Activated naive CD4-positive, alpha-beta T cell treated with anti-CD3 and anti-CD28 coated beads, Interleukin-2, amount 50 U/mL, for 24 hours (primary cell): ENCODE measurements around the gene CGREF1.
A peak's percentile ranks its signal among the peaks of the same experiment; 100 is the strongest.
"Not testable (repeated sequence)": the region's sequence is repeated elsewhere in the genome, so short reads cannot be mapped to it uniquely, and the experiment has no call there.

Experiments used
- H3K27ac Mint-ChIP-seq: one replicate; pipeline ENCODE4 v1.8.0; 2021; ENCODE audit warnings: mild to moderate bottlenecking, mixed read lengths
- H3K27me3 Mint-ChIP-seq: one replicate; pipeline ENCODE4 v1.8.0; 2021; ENCODE audit warnings: mixed read lengths
- H3K36me3 Mint-ChIP-seq: one replicate; pipeline ENCODE4 v1.8.0; 2021; ENCODE audit warnings: mixed read lengths
- H3K4me1 Mint-ChIP-seq: one replicate; pipeline ENCODE4 v1.8.0; 2021; ENCODE audit warnings: mixed read lengths
- H3K4me3 Mint-ChIP-seq: one replicate; pipeline ENCODE4 v1.8.0; 2021; ENCODE audit warnings: mild to moderate bottlenecking, mixed read lengths
- H3K9me3 Mint-ChIP-seq: one replicate; pipeline ENCODE4 v1.8.0; 2021; ENCODE audit warnings: mixed read lengths

CGREF1 gene

DNA sequence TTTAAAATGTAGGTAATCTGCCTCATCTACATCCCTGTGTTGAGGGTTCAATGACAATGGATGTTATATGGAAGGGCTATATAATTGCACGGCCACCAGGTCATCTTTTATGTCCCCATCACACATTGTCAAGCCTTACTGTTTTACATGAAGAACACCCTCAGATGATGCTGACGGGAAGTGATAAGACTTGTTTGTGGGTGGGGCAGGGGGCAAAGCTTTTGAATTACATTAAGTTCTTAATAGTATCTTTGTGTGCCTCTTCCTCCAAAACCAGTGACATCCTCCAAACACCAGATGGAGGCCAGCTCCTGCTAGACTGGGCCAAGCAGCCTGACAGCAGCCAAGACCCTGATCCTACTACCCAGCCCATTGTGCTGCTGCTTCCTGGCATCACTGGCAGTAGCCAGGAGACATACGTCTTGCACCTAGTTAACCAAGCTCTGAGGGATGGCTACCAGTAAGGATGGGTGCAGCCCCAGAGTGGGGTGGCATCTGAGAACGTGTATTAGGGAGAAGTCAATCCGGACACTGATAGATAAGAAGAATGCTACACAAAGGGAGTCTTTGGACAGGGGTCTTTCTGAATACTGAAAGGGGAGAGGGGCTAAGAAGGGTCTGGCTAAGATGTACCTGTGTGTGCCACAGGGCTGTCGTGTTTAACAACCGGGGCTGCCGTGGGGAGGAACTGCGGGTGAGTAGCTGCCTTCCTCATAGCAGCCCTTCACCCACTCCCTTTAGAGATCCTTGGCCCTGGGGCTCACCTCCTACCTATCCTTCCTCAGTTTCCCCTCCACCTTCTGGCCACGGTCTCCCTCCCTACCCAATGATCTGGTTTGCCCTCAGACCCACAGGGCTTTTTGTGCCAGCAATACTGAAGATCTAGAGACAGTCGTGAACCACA, 10.0 kb upstream of the CGREF1 start:
- Mint-ChIP-seq H3K4me3 (no peak overlapping the region), H3K27ac (peak overlapping the region; percentile 63), H3K36me3 (peaks cover 9% of the 10 kb centered on the region), H3K27me3 (no peaks in the 10 kb centered on the region), H3K9me3 (no peaks in the 10 kb centered on the region), H3K4me1 (peaks cover 19% of the 10 kb centered on the region)

GRCh38 chr2:27127883-27128667, 9.1 kb upstream of the CGREF1 start:
- H3K9me3 Mint-ChIP-seq = no peaks in the 10 kb centered on the region
- H3K36me3 Mint-ChIP-seq = peaks cover 8% of the 10 kb centered on the region
- H3K4me3 Mint-ChIP-seq = no peak overlapping the region
- H3K27ac Mint-ChIP-seq = no peak overlapping the region
- peaks cover 15% of the 10 kb centered on the region for H3K4me1 Mint-ChIP-seq
- no peaks in the 10 kb centered on the region for H3K27me3 Mint-ChIP-seq

DNA sequence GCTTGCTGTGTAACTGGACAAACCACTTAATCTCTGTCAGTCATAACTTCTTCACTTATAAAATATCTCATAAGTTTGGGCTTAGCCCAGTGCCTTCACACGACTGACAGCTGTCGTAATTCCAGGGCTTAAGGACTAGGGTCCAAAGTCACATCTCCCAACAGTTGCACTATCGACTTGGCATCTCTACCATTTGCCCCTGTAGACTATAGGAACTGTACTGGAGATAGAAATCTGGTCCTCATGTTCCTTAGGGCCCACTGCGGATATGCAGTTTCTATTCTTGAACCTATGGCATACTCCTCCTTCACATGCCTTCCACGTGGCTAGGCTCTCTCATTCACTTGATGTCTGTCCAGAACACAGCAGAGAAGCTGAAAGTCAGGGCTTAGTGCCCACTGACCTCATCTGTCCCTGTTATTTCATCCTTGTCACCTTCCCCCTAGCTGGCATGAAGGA, 7.4 kb upstream of the CGREF1 start:
- Mint-ChIP-seq H3K36me3 (peaks cover 4% of the 10 kb centered on the region), H3K4me3 (no peak overlapping the region), H3K9me3 (no peaks in the 10 kb centered on the region), H3K27me3 (no peaks in the 10 kb centered on the region), H3K27ac (no peak overlapping the region), H3K4me1 (peaks cover 13% of the 10 kb centered on the region)

DNA sequence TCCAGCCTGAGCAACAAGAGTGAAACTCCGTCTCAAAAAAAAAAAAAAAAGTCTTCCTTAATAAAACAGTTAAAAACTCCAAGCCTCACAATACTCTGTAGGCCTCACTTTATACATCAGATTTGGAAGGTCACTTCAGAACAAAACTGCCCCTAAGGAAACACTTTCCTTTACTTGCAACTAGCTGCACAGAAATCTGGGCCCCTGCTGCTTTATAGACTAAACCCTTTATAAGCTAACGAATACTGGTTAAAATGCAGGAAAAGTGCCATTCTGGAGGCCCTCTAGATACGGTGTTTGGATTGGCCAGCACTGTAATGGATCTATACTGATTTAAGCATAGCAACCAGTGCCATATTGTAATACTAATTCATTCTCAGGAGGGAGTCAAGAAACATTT, 6.2 kb upstream of the CGREF1 start:
- no peak overlapping the region for H3K4me3 Mint-ChIP-seq
- H3K27me3 Mint-ChIP-seq = peaks cover under 1% of the 10 kb centered on the region
- H3K36me3 Mint-ChIP-seq = no peaks in the 10 kb centered on the region
- peaks cover 12% of the 10 kb centered on the region for H3K4me1 Mint-ChIP-seq
- no peak overlapping the region for H3K27ac Mint-ChIP-seq
- H3K9me3 Mint-ChIP-seq = no peaks in the 10 kb centered on the region

GRCh38 chr2:27123302-27124150, 4.6 kb upstream of the CGREF1 start, which contains the start of gene ABHD1:
Gene ABHD1, plus strand, starts transcription at chr2:27123815. Its CDS starts 134 bp downstream, at chr2:27123949.
- H3K36me3 Mint-ChIP-seq = no peaks in the 10 kb centered on the region
- H3K27me3 Mint-ChIP-seq = peaks cover 9% of the 10 kb centered on the region
- peak within 1 kb of the TSS; percentile 57 for H3K27ac Mint-ChIP-seq
- H3K4me1 Mint-ChIP-seq = peaks cover 16% of the 10 kb centered on the region
- no peaks in the 10 kb centered on the region for H3K9me3 Mint-ChIP-seq
- peak within 1 kb of the TSS; percentile 87 for H3K4me3 Mint-ChIP-seq

DNA sequence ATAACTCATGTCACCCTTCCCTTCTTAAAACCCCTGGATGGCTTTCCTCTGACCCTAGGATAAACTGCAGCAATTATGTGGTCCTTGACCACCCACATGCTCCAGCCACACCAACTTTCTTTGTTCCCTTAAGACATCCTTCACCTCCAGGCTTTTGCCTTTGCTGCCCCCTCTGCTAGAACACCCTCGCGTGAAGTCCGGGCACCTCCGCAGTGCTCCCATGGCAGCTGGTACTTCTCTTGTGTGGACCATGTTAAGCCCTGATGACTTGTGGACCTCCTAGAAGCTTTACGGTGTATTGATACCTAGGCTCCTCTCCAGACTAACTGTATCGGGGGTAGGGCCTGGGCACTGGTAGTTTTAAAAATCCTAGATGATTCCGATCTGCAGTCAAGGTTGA, 3.9 kb upstream of the CGREF1 start:
- H3K9me3 Mint-ChIP-seq = no peaks in the 10 kb centered on the region
- no peaks in the 10 kb centered on the region for H3K36me3 Mint-ChIP-seq
- H3K4me1 Mint-ChIP-seq = peaks cover 16% of the 10 kb centered on the region
- H3K27ac Mint-ChIP-seq = peak overlapping the region; percentile 57
- peak overlapping the region; percentile 87 for H3K4me3 Mint-ChIP-seq
- H3K27me3 Mint-ChIP-seq = peaks cover 13% of the 10 kb centered on the region

- Mint-ChIP-seq H3K27me3 (peaks cover 14% of the 10 kb centered on the region), H3K27ac (no peak overlapping the region), H3K9me3 (no peaks in the 10 kb centered on the region), H3K4me1 (peaks cover 16% of the 10 kb centered on the region), H3K36me3 (no peaks in the 10 kb centered on the region), H3K4me3 (no peak overlapping the region)
Measured at GRCh38 chr2:27121906-27122305, 3.0 kb upstream of the CGREF1 start.

GRCh38 chr2:27119330-27119670, 372 bp upstream of the CGREF1 start:
- Mint-ChIP-seq H3K27me3 (peaks cover 16% of the 10 kb centered on the region), H3K4me3 (peak overlapping the region; percentile 85), H3K4me1 (peaks cover 16% of the 10 kb centered on the region)
- not testable (repeated sequence) for H3K27ac Mint-ChIP-seq, H3K9me3 Mint-ChIP-seq, H3K36me3 Mint-ChIP-seq

GRCh38 chr2:27117995-27118524, 868 bp downstream of the CGREF1 start:
- H3K27ac Mint-ChIP-seq = no peak overlapping the region
- no peaks in the 10 kb centered on the region for H3K9me3 Mint-ChIP-seq
- peak overlapping the region; percentile 65 for H3K4me3 Mint-ChIP-seq
- H3K36me3 Mint-ChIP-seq = no peaks in the 10 kb centered on the region
- H3K4me1 Mint-ChIP-seq = peaks cover 12% of the 10 kb centered on the region
- H3K27me3 Mint-ChIP-seq = peaks cover 16% of the 10 kb centered on the region

GRCh38 chr2:27115519-27115918, 3.4 kb downstream of the CGREF1 start:
- H3K9me3 Mint-ChIP-seq = no peaks in the 10 kb centered on the region
- H3K4me1 Mint-ChIP-seq = peaks cover 5% of the 10 kb centered on the region
- no peak overlapping the region for H3K4me3 Mint-ChIP-seq
- no peaks in the 10 kb centered on the region for H3K36me3 Mint-ChIP-seq
- no peak overlapping the region for H3K27ac Mint-ChIP-seq
- peaks cover 16% of the 10 kb centered on the region for H3K27me3 Mint-ChIP-seq

DNA sequence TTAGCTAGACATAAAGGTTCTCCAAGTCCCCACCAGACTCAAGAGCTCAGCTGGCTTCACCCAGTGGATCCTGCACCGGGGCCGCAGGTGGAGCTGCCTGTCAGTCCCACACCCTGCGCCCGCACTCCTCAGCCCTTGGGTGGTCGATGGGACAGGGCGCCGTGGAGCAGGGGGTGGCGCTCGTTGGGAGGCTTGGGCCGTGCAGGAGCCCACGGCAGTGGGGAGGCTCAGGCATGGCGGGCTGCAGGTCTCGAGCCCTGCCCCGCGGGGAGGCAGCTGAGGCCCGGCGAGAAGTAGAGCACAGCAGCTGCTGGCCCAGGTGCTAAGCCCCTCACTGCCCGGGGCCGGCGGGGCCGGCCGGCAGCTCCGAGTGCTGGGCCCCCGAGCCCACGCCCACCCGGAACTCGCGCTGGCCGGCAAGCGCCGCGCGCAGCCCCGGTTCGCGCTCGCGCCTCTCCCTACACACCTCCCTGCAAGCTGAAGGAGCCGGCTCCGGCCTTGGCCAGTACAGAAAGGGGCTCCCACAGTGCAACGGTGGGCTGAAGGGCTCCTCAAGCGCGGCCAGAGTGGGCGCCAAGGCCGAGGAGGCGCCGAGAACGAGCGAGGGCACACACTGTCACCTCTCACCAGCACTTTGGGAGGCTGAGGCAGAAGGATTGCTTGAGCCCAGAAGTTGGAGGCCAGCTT, 7.4 kb downstream of the CGREF1 start:
- not testable (repeated sequence) for H3K36me3 Mint-ChIP-seq, H3K9me3 Mint-ChIP-seq, H3K4me3 Mint-ChIP-seq, H3K4me1 Mint-ChIP-seq, H3K27me3 Mint-ChIP-seq, H3K27ac Mint-ChIP-seq

DNA sequence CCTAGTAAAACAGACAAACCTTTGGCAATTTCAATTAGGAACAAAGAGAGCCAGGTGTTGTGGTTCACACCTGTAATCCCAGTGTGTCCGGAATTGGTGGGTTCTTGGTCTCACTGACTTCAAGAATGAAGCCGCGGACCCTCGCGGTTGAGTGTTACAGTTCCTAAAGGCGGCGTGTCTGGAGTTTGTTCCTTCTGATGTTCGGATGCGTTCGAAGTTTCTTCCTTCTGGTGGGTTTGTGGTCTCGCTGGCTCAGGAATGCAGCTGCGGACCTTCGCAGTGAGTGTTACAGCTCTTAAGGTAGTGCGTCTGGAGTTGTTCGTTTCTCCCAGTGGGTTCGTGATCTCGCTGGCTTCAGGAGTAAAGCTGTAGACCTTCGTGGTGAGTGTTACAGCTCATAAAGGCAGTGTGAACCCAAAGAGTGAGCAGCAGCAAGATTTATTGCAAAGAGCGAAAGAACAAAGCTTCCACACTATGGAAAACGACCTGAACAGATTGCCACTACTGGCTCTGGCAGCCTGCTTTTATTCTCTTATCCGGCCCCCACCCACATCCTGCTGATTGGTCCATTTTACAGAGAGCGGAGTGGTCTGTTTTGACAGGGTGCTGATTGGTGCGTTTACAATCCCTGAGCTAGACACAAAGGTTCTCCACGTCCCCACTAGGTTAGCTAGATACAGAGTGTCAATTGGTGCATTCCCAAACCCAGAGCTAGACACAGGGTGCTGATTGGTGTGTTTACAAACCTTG, 8.2 kb downstream of the CGREF1 start:
- H3K4me1 Mint-ChIP-seq, H3K36me3 Mint-ChIP-seq, H3K4me3 Mint-ChIP-seq, H3K9me3 Mint-ChIP-seq, H3K27me3 Mint-ChIP-seq: not testable (repeated sequence)
- H3K27ac Mint-ChIP-seq = peak overlapping the region; percentile 25

GRCh38 chr2:27109083-27109482, 9.8 kb downstream of the CGREF1 start:
- peaks cover 3% of the 10 kb centered on the region for H3K27me3 Mint-ChIP-seq
- no peak overlapping the region for H3K27ac Mint-ChIP-seq
- no peak overlapping the region for H3K4me3 Mint-ChIP-seq
- H3K9me3 Mint-ChIP-seq = no peaks in the 10 kb centered on the region
- no peaks in the 10 kb centered on the region for H3K36me3 Mint-ChIP-seq
- no peaks in the 10 kb centered on the region for H3K4me1 Mint-ChIP-seq

- Mint-ChIP-seq H3K36me3 (no peaks in the 10 kb centered on the region), H3K4me1 (no peaks in the 10 kb centered on the region), H3K27me3 (peaks cover 3% of the 10 kb centered on the region), H3K9me3 (no peaks in the 10 kb centered on the region), H3K4me3 (no peak overlapping the region), H3K27ac (no peak overlapping the region)
Measured at GRCh38 chr2:27108221-27108620, 10.7 kb downstream of the CGREF1 start.
